ENCODE measurements around the gene RSPO1.

DNA sequence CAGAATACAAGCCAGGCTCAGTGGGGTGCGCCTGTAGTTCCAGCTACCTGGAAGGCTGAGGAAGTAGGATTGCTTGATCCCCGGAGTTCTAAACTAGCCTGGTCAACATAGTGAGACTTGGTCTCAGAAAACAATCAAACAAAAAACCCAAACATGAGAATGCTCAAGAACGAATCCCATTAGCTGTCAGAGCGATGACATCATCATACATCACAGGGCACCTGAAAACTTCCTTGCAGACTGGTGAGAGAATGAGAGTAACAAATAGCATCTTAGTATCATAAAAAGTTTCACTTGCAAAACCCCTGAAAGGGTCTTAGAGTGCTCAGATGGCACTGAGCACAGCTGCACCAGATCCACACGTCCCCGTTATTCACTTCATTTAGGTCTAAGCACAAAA, 36.6 kb upstream of the RSPO1 start:
- TF ChIP-seq, protein P1, sequence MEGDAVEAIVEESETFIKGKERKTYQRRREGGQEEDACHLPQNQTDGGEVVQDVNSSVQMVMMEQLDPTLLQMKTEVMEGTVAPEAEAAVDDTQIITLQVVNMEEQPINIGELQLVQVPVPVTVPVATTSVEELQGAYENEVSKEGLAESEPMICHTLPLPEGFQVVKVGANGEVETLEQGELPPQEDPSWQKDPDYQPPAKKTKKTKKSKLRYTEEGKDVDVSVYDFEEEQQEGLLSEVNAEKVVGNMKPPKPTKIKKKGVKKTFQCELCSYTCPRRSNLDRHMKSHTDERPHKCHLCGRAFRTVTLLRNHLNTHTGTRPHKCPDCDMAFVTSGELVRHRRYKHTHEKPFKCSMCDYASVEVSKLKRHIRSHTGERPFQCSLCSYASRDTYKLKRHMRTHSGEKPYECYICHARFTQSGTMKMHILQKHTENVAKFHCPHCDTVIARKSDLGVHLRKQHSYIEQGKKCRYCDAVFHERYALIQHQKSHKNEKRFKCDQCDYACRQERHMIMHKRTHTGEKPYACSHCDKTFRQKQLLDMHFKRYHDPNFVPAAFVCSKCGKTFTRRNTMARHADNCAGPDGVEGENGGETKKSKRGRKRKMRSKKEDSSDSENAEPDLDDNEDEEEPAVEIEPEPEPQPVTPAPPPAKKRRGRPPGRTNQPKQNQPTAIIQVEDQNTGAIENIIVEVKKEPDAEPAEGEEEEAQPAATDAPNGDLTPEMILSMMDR (IDR thresholded peaks at IDR 0.05), result no peak
- TF ChIP-seq SIN3A (IDR thresholded peaks at IDR 0.05; ENCODE audit: borderline replicate concordance, insufficient read depth, low read depth, low read length) (no peak), TCF7L2 (IDR thresholded peaks at IDR 0.05; ENCODE audit: low read depth, low read length) (no peak), POLR2AphosphoS5 (IDR thresholded peaks at IDR 0.05; ENCODE audit: low read depth, low read length) (no peak)
- TF ChIP-seq, protein P2, sequence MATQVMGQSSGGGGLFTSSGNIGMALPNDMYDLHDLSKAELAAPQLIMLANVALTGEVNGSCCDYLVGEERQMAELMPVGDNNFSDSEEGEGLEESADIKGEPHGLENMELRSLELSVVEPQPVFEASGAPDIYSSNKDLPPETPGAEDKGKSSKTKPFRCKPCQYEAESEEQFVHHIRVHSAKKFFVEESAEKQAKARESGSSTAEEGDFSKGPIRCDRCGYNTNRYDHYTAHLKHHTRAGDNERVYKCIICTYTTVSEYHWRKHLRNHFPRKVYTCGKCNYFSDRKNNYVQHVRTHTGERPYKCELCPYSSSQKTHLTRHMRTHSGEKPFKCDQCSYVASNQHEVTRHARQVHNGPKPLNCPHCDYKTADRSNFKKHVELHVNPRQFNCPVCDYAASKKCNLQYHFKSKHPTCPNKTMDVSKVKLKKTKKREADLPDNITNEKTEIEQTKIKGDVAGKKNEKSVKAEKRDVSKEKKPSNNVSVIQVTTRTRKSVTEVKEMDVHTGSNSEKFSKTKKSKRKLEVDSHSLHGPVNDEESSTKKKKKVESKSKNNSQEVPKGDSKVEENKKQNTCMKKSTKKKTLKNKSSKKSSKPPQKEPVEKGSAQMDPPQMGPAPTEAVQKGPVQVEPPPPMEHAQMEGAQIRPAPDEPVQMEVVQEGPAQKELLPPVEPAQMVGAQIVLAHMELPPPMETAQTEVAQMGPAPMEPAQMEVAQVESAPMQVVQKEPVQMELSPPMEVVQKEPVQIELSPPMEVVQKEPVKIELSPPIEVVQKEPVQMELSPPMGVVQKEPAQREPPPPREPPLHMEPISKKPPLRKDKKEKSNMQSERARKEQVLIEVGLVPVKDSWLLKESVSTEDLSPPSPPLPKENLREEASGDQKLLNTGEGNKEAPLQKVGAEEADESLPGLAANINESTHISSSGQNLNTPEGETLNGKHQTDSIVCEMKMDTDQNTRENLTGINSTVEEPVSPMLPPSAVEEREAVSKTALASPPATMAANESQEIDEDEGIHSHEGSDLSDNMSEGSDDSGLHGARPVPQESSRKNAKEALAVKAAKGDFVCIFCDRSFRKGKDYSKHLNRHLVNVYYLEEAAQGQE (IDR thresholded peaks at IDR 0.05; ENCODE audit: insufficient read depth in 1 of 2, low read depth in 2 of 2, low read length in 1 of 2), result no peak

All from Panc1 (cell line).